Gastroesophageal sphincter (tissue), 4 donors: Measurements from ENCODE around the gene FABP6. TPM values are rescaled to one million over a fixed set of nuclear protein-coding genes. Genes with fewer than 3 reads are reported as not detected.

Experiments used
- ATAC-seq: fragments of 150-250 bp; one replicate; pipeline ENCODE4 v1.9.1; 2016; ENCODE audit warnings: mild to moderate bottlenecking, moderate library complexity
- H3K27ac ChIP-seq, 4 donors: fragments of 200-600 bp; sonication (generic) in 3 of 4; 1 replicate in 3 of 4; 2 replicates in 1 of 4; pipeline ENCODE4 v1.5.1; 2016 to 2019
- H3K27me3 ChIP-seq: fragments of 200-600 bp; sonication (generic); one replicate; pipeline ENCODE4 v1.5.1; 2019
- H3K36me3 ChIP-seq, 2 donors: fragments of 200-600 bp; sonication (generic); one replicate each; pipeline ENCODE4 v1.5.1; 2019; ENCODE audit warnings: control low read depth in 1 of 2
- H3K4me1 ChIP-seq, 3 donors: fragments of 200-600 bp; sonication (generic); 1 replicate in 2 of 3; 2 replicates in 1 of 3; pipeline ENCODE4 v1.5.1; 2016 to 2019; ENCODE audit warnings: control low read depth in 2 of 3
- H3K4me3 ChIP-seq, 2 donors: fragments of 200-600 bp; sonication (generic); one replicate each; pipeline ENCODE4 v1.5.1; 2019; ENCODE audit warnings: mild to moderate bottlenecking in 1 of 2, moderate library complexity in 1 of 2
- H3K9me3 ChIP-seq, 3 donors: fragments of 200-600 bp; sonication (generic); one replicate each; pipeline ENCODE4 v1.5.1; 2017 to 2019; ENCODE audit warnings: control low read depth in 2 of 3
- EP300 ChIP-seq: sonication (generic); formaldehyde crosslinking; IDR thresholded peaks from one replicate; pipeline ENCODE4 v1.6.1; 2017; ENCODE audit warnings: antibody characterized with exemption, mild to moderate bottlenecking
- POLR2A ChIP-seq, 2 donors: fragments of 450-650 bp; IDR thresholded peaks; one replicate each; pipeline ENCODE4 v1.6.1; 2017; ENCODE audit warnings: antibody characterized with exemption in 2 of 2, mild to moderate bottlenecking in 2 of 2, moderate library complexity in 1 of 2
- POLR2AphosphoS5 ChIP-seq: sonication (generic); formaldehyde crosslinking; IDR thresholded peaks from one replicate; pipeline ENCODE4 v1.6.1; 2017; ENCODE audit warnings: antibody characterized with exemption
- WGBS, 2 donors: methylation state at CpG; one replicate each; pipeline ENCODE4 v1.1.5; 2018; ENCODE audit warnings: low coverage in 1 of 2; 5-methylcytosine and 5-hydroxymethylcytosine counted together
- total RNA-seq, 4 donors: library from RNA; depleted of rRNA; stranded (reverse); fragments of >200 nt; gene quantifications; one replicate each; pipeline ENCODE4 v1.1.0, GENCODE V29; 2016
- TF ChIP-seq, protein P1 (sequence below), 4 experiments: fragments of 200-600 bp in 2 of 4; fragments of 450-650 bp in 2 of 4; sonication (generic) in 1 of 4; IDR thresholded peaks; one replicate each; pipeline ENCODE4 v1.5.1; 2017 to 2019; ENCODE audit warnings: antibody characterized with exemption in 4 of 4, mild to moderate bottlenecking in 2 of 4, moderate library complexity in 2 of 4

FABP6 gene
- total RNA-seq, 4 donors from 2014 or later, result not detected

DNA sequence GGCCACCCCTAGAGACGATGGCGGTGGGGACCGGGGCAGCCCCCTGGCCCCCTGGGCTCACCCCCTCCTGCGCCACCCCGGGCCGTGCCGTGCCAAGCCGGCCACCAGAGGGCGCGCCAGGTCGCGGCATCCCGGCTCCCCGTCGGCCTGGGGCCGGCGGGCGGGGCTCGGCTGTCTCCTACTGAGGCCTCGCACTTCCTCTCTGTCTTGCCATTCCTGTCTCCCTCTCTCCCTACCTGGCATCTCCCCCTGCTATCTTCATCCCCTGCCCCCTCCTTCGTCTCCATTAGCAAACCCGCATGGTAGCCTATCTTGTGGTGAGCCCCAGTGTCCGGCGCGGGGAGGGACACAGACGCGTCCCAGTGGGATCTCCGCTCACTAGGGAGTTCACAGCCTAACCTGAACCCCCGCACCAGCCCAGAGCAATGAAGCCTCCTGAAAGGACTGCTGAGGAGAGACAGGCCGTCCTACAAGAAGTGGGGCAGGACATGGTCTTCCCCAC is 29.8 kb upstream of the FABP6 start:
- Histone ChIP-seq H3K27me3 (no peaks in the 10 kb centered on the region), H3K4me1 (peaks cover 0 to 14% (median 0%) of the 10 kb centered on the region in 3 donors), H3K4me3 (peak overlapping the region; percentile 22 to 51), H3K9me3 (no peaks in the 10 kb centered on the region), H3K36me3 (no peaks in the 10 kb centered on the region), H3K27ac (peak overlapping the region in 1 of 4 donors; percentile 49)
- peak; percentile 91 for ATAC-seq
- no peak for TF ChIP-seq EP300
- no peak for TF ChIP-seq POLR2A (IDR thresholded peaks at IDR 0.05)
- no peak for TF ChIP-seq POLR2AphosphoS5
- TF ChIP-seq, protein P1, sequence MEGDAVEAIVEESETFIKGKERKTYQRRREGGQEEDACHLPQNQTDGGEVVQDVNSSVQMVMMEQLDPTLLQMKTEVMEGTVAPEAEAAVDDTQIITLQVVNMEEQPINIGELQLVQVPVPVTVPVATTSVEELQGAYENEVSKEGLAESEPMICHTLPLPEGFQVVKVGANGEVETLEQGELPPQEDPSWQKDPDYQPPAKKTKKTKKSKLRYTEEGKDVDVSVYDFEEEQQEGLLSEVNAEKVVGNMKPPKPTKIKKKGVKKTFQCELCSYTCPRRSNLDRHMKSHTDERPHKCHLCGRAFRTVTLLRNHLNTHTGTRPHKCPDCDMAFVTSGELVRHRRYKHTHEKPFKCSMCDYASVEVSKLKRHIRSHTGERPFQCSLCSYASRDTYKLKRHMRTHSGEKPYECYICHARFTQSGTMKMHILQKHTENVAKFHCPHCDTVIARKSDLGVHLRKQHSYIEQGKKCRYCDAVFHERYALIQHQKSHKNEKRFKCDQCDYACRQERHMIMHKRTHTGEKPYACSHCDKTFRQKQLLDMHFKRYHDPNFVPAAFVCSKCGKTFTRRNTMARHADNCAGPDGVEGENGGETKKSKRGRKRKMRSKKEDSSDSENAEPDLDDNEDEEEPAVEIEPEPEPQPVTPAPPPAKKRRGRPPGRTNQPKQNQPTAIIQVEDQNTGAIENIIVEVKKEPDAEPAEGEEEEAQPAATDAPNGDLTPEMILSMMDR (IDR thresholded peaks at IDR 0.05), result peak; percentile 90 to 98 (median 93)
- 10% methylated on average over 2 of the region's 30 CpGs; no CpG with 5 or more reads in 1 of the 2 donors for WGBS, 2 donors

DNA sequence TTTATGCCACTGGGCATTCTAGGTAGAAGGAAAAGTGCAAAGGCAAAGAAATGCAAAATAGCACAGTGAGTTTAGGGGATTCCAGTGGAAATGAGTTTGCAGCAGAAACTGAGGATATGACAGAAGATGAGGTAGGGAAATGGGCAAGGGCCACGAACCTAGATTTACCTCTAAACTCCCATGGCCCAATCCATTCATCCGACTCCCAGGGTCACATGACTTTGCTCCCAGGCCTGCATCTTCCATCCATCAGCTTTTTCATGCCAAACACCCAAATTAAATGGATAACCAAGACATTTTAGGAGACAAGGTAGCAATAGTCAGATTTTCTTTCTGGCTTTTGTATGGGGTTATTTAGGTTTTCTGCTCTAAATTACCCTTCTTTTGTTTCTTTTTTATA is 22.2 kb upstream of the FABP6 start:
- no peaks in the 10 kb centered on the region for H3K9me3 ChIP-seq
- H3K27me3 ChIP-seq, result no peaks in the 10 kb centered on the region
- H3K4me3 ChIP-seq, result no peak overlapping the region
- H3K27ac ChIP-seq, result no peak overlapping the region
- H3K4me1 ChIP-seq, result no peaks in the 10 kb centered on the region
- WGBS, 2 donors, result 81 to 88% methylated on average over 2 of the region's 2 CpGs
- TF ChIP-seq EP300 (no peak), POLR2AphosphoS5 (no peak), POLR2A (IDR thresholded peaks at IDR 0.05) (no peak)
- TF ChIP-seq, protein P1 (IDR thresholded peaks at IDR 0.05), result no peak
- ATAC-seq, result no peak
- H3K36me3 ChIP-seq, result no peaks in the 10 kb centered on the region

DNA sequence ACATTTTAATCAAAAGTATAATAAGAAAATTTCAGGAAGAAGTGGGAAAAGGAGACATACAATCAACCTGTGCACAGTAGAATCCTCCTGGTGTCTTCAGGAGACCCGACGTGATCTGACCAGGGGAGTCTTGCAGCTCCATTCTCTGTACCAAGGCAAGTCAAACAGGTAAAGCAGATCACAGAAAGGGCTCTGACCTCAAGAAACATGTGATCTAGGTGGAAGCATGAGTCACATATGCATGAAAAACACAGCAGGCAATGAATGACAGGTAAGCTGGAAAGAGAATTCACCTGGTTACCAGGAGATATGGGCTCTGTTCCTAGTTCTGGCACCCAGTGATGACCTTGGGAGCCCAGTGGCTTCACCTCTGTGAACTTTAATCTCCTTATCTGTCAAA is 19.4 kb upstream of the FABP6 start:
- H3K9me3 ChIP-seq, result no peaks in the 10 kb centered on the region
- ATAC-seq, result no peak
- no peak overlapping the region for H3K4me3 ChIP-seq
- no peaks in the 10 kb centered on the region for H3K36me3 ChIP-seq
- H3K27me3 ChIP-seq, result no peaks in the 10 kb centered on the region
- TF ChIP-seq EP300 (no peak), POLR2AphosphoS5 (no peak), POLR2A (IDR thresholded peaks at IDR 0.05) (no peak)
- TF ChIP-seq, protein P1 (IDR thresholded peaks at IDR 0.05), result no peak
- H3K4me1 ChIP-seq, result no peaks in the 10 kb centered on the region
- 80% methylated on average over 2 of the region's 2 CpGs; no CpG with 5 or more reads in 1 of the 2 donors for WGBS, 2 donors
- no peak overlapping the region for H3K27ac ChIP-seq

DNA sequence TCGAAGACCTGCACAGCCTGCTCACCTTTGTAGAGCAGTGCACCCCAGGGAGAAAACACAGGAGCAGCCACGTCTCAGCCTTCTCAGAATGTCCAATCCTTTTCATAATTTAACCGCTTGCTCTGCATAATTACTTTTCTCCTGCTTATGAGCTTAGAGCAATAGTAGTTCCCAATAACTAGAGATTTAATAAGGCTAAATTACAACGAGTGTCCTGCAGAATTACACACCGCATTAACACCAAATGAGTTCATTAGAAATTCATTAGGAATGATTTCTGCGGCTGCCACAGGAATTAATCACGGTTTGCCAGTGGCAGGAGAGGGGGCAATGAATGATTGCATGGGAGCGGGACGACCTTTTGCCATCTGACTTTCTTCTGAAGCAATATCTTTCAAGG is 18.7 kb upstream of the FABP6 start:
- Histone ChIP-seq H3K27me3 (no peaks in the 10 kb centered on the region), H3K27ac (no peak overlapping the region), H3K4me1 (no peaks in the 10 kb centered on the region), H3K9me3 (no peaks in the 10 kb centered on the region), H3K4me3 (no peak overlapping the region), H3K36me3 (no peaks in the 10 kb centered on the region)
- ATAC-seq, result no peak
- TF ChIP-seq POLR2A (IDR thresholded peaks at IDR 0.05) (no peak), POLR2AphosphoS5 (no peak), EP300 (no peak)
- TF ChIP-seq, protein P1 (IDR thresholded peaks at IDR 0.05), result no peak
- 73 to 80% methylated on average over 6 to 9 of the region's 9 CpGs for WGBS, 2 donors

DNA sequence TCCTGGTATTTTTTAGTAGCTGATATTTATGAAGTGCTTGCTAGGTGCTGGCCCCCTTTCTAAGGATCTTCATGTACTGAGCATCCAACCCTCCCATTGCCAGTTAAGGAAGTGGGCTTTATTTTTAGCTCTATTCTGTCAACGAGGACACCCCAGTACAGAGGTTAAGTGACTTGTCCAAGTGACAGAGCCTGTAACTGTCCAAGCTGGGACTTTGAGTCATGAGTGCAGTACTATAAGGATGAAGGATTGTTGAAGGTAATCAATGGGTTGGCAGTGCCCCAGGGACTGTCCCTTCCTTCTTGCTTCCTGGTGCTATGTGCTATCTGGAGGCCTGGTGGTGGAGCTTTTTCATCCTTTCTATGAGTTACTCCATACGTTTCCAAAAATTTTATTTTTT is 18.0 kb upstream of the FABP6 start:
- no peaks in the 10 kb centered on the region for H3K27me3 ChIP-seq
- no peak for ATAC-seq
- no peaks in the 10 kb centered on the region for H3K36me3 ChIP-seq
- H3K4me1 ChIP-seq, result no peaks in the 10 kb centered on the region
- WGBS, 2 donors, result 61 to 63% methylated on average over 1 to 2 of the region's 2 CpGs
- H3K4me3 ChIP-seq, result no peak overlapping the region
- TF ChIP-seq POLR2A (IDR thresholded peaks at IDR 0.05) (no peak), EP300 (no peak), POLR2AphosphoS5 (no peak)
- TF ChIP-seq, protein P1 (IDR thresholded peaks at IDR 0.05), result no peak
- H3K27ac ChIP-seq, result no peak overlapping the region
- no peaks in the 10 kb centered on the region for H3K9me3 ChIP-seq
